IPS DF 4.7 (cell line): Measurements from ENCODE around the gene TBC1D3L.
"Not testable (repeated sequence)": the region's sequence is repeated elsewhere in the genome, so short reads cannot be mapped to it uniquely, and the experiment has no call there.

Experiments used
- DNase-seq: peaks from one replicate; pipeline ENCODE4 v3.0.0-alpha.2; 2013; ENCODE audit warnings: low spot score; ENCODE audit errors: extremely low read depth

Gene TBC1D3L

GRCh38 chr17:37988960-37989359 lies at the start of gene TBC1D3L:
Gene TBC1D3L, minus strand, starts transcription at chr17:37989060. Its CDS starts 1,540 bp downstream, at chr17:37987520.
- DNase-seq = not testable (repeated sequence)

- not testable (repeated sequence) for DNase-seq
Observed at GRCh38 chr17:38003676-38004075, 14.8 kb upstream of the TBC1D3L start, which contains the start of gene TBC1D3D. Gene TBC1D3D, plus strand, starts transcription at chr17:38003976. Its CDS starts 1,585 bp downstream, at chr17:38005561.
